Choroid plexus epithelial cell (primary cell): ENCODE data around the gene PLB1.

Experiments
- DNase-seq: peaks from one replicate; pipeline ENCODE4 v3.0.0-alpha.2; 2010; ENCODE audit warnings: low read depth
- H3K4me3 ChIP-seq: 2 replicates; pipeline ENCODE4 v1.5.1; 2011; ENCODE audit warnings: low read depth, mild to moderate bottlenecking, control low read depth, low read length, moderate library complexity
- CTCF ChIP-seq: conservative IDR thresholded peaks from 2 replicates; pipeline ENCODE4 v1.5.1; 2011; ENCODE audit warnings: low read depth, mild to moderate bottlenecking, control low read depth, inconsistent platforms, low read length, moderate library complexity

PLB1 gene

GRCh38 chr2:28594332-28595108 lies 98.7 kb downstream of the PLB1 start:
- DNase-seq, result peak; percentile 91
- no peak overlapping the region for H3K4me3 ChIP-seq
- TF ChIP-seq CTCF, result peak; percentile 86

- H3K4me3 ChIP-seq, result no peak overlapping the region
- no peak for TF ChIP-seq CTCF
- DNase-seq, result no peak
These were observed 99.5 kb downstream of the PLB1 start for GRCh38 chr2:28595323-28595722.

GRCh38 chr2:28598484-28598883 lies 102.6 kb downstream of the PLB1 start:
- no peak overlapping the region for H3K4me3 ChIP-seq
- no peak for DNase-seq
- TF ChIP-seq CTCF, result no peak

GRCh38 chr2:28600181-28600580 lies 104.3 kb downstream of the PLB1 start:
- H3K4me3 ChIP-seq, result no peak overlapping the region

GRCh38 chr2:28601616-28602015 lies 105.8 kb downstream of the PLB1 start:
- H3K4me3 ChIP-seq, result no peak overlapping the region
- no peak for DNase-seq
- no peak for TF ChIP-seq CTCF

More at GRCh38 chr2:28600181-28600580, 104.3 kb downstream of the PLB1 start:
- DNase-seq, result no peak
- TF ChIP-seq CTCF, result no peak

- DNase-seq, result no peak
- H3K4me3 ChIP-seq, result no peak overlapping the region
- TF ChIP-seq CTCF, result no peak
These were observed 106.3 kb downstream of the PLB1 start for GRCh38 chr2:28602136-28602660.
